WERI-Rb-1 (cell line): ENCODE measurements around the gene PSKH1.
"Not testable (repeated sequence)": the region's sequence is repeated elsewhere in the genome, so short reads cannot be mapped to it uniquely, and the experiment has no call there.

Experiments used
- DNase-seq: peaks from one replicate; pipeline ENCODE4 v3.0.0-alpha.2; 2020
- H3K27ac ChIP-seq: fragments of 250-450 bp; sonication (Bioruptor Pico); 2 replicates; pipeline ENCODE4 v1.5.1; 2020; ENCODE audit warnings: mild to moderate bottlenecking, moderate library complexity
- H3K27me3 ChIP-seq: fragments of 250-450 bp; sonication (Bioruptor Pico); 2 replicates; pipeline ENCODE4 v1.5.1; 2021; ENCODE audit warnings: mild to moderate bottlenecking, low read depth, moderate library complexity; ENCODE audit not compliant: insufficient read depth, severe bottlenecking
- H3K36me3 ChIP-seq: fragments of 250-450 bp; sonication (Bioruptor Pico); 2 replicates; pipeline ENCODE4 v1.5.1; 2020; ENCODE audit warnings: mild to moderate bottlenecking, moderate library complexity
- H3K4me3 ChIP-seq: 2 replicates; pipeline ENCODE4 v1.5.1; 2011; ENCODE audit warnings: low read depth, mild to moderate bottlenecking, control low read depth, low read length
- H3K9me3 ChIP-seq: fragments of 250-450 bp; sonication (Bioruptor Pico); 2 replicates; pipeline ENCODE4 v1.5.1; 2021; ENCODE audit warnings: mild to moderate bottlenecking, moderate library complexity; ENCODE audit not compliant: severe bottlenecking
- CTCF ChIP-seq: IDR thresholded peaks from 2 replicates; pipeline ENCODE4 v1.5.1; 2011; ENCODE audit warnings: low read depth, mild to moderate bottlenecking, control low read depth, inconsistent platforms, low read length

PSKH1 gene

GRCh38 chr16:67862623-67863583 is 30.2 kb upstream of the PSKH1 start:
- no peak for DNase-seq
- no peak for TF ChIP-seq CTCF
- Histone ChIP-seq H3K9me3 (no peaks in the 10 kb centered on the region), H3K27me3 (no peaks in the 10 kb centered on the region), H3K27ac (no peak overlapping the region), H3K36me3 (peaks cover 59% of the 10 kb centered on the region), H3K4me3 (no peak overlapping the region)

- H3K4me3 ChIP-seq, H3K9me3 ChIP-seq, DNase-seq, H3K27me3 ChIP-seq, H3K27ac ChIP-seq: not testable (repeated sequence)
- peaks cover 65% of the 10 kb centered on the region for H3K36me3 ChIP-seq
These were observed 29.0 kb upstream of the PSKH1 start for GRCh38 chr16:67864044-67864443.

- Histone ChIP-seq H3K27ac (no peak overlapping the region), H3K36me3 (peaks cover 70% of the 10 kb centered on the region), H3K27me3 (no peaks in the 10 kb centered on the region), H3K9me3 (no peaks in the 10 kb centered on the region), H3K4me3 (no peak overlapping the region)
- DNase-seq = no peak
- TF ChIP-seq CTCF = no peak
These were observed 28.5 kb upstream of the PSKH1 start for GRCh38 chr16:67864594-67864993.

GRCh38 chr16:67865318-67865717 is 27.7 kb upstream of the PSKH1 start:
- no peak for DNase-seq
- Histone ChIP-seq H3K36me3 (peaks cover 73% of the 10 kb centered on the region), H3K27ac (no peak overlapping the region), H3K27me3 (no peaks in the 10 kb centered on the region), H3K4me3 (no peak overlapping the region), H3K9me3 (no peaks in the 10 kb centered on the region)
- peak; percentile 71 for TF ChIP-seq CTCF

- Histone ChIP-seq H3K27me3 (no peaks in the 10 kb centered on the region), H3K4me3 (no peak overlapping the region), H3K36me3 (peaks cover 80% of the 10 kb centered on the region), H3K9me3 (no peaks in the 10 kb centered on the region), H3K27ac (no peak overlapping the region)
- TF ChIP-seq CTCF = no peak
- DNase-seq = no peak
These were observed 24.8 kb upstream of the PSKH1 start for GRCh38 chr16:67868290-67868689.

GRCh38 chr16:67869653-67870052 is 23.4 kb upstream of the PSKH1 start:
- H3K27ac ChIP-seq = no peak overlapping the region
- no peak overlapping the region for H3K4me3 ChIP-seq
- H3K36me3 ChIP-seq = peaks cover 73% of the 10 kb centered on the region
- TF ChIP-seq CTCF = no peak
- no peaks in the 10 kb centered on the region for H3K27me3 ChIP-seq
- DNase-seq = no peak
- H3K9me3 ChIP-seq = no peaks in the 10 kb centered on the region
